HG03520 (cell line): Measurements from ENCODE around the gene PROP1.
"Not testable (repeated sequence)": the region's sequence is repeated elsewhere in the genome, so short reads cannot be mapped to it uniquely, and the experiment has no call there.

Experiments
- ATAC-seq: cut with Tn5 transposase; IDR thresholded peaks from one replicate; pipeline ENCODE4 v1.9.1; 2021; ENCODE audit warnings: mild to moderate bottlenecking, moderate library complexity; ENCODE audit not compliant: unreplicated experiment

PROP1 gene

DNA sequence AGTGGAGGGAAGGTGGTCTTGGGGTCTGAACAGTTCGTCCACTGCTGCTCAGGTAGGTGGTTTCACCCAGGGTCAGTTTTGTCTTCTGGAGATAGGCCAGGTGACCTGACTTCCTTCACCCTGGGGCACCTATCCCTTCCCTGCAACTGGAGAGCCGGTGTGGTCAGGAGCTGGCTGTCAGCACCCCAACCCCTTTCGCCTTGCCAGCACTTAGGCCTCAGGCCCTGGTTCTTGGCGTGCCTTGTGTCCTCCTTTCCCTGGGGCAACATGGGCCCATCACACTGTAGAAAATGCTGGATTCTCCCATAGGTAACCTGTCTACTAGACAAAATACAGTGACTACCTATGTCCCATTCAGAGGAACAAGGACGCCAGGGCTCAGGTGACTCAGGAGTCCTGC is 13.1 kb downstream of the PROP1 start:
- no peak for ATAC-seq

DNA sequence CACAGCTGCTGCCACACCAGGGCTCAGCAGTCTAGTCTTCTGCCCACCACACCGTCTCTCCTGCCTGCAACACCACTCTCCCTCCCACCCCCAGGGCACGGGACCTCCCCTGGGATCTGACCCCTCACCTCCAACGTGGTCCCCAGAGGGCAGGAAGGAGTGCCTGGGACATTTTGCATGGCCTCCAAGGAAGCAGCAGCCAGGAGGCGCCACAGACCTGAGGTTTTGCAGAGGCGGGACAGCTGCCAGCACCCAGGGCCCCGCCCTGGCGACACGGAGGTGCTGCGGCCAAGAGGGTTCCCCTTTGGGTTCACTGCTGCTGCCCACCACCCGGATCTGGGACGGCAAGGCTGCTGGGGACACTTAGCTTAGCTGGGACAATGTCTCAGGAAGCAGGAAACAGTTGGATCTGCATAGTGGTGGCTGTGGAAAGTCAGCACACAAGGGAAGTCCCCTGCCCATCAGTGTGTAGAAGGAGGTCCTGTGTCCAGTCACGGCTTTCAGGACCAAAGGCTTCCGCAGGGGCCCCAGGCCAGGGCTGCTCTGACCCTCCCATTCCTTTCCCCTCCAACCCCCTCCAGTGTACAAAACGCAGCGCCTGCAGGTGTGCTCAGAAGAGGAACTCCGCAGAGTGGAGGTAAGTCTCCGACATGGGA is 13.8 kb downstream of the PROP1 start:
- ATAC-seq: no peak

DNA sequence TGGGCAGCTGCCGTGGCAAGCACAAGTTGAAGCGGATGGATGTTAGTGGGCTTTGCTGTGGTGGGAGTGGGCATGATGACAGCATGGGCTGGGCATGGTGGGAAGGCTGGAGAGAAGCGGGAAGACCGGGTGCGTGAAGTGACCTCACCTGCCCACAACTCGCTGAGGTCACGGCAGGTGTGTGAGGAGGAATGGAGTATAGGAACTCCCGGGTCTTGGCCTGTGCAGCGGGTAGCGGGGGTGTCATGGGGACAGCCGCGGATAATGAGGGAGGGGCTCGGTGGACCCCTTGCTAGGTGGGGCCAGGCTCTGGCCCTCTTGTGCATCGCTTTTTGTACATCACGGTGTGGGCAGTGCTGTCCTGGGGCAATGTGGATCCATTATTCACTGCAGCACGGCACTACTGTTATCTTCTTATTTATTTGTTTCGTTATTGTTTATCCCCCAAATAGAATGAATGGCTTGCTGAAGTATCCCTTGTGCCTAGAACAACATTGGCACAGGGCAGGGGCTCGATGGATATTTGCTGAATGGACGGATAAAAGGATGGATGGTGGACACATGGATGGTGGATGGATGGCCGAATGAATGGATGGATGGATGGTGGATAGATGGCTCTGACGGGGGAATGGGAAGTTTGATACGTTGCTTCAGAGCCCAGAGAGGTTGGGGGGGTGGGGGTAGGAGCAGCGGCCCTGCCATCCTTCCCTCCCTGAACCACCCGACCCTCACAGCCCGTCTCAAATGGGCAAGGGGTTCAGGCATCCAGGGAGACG is 14.6 kb downstream of the PROP1 start:
- no peak for ATAC-seq

DNA sequence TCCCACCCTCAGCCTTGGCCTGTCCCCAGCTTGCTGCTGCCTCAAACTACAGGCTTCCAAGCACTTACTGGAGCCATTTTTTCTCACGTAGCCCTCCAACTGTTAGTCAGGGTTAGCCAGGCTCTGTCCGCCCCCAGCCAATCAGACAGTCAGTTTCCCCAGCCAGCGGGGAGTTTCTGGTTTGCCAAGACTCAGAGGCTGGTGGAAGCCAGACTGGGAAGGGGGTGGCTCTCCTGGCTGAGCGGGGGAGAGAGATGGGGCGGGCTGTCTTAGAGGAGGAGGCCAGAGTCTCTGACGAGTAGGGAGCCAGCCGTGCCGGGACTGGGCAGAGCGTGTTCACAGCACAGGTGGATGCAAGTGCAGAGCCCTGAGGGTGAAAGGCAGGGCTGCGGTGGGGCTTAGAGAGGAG is 15.3 kb downstream of the PROP1 start:
- ATAC-seq: no peak

GRCh38 chr5:177977600-177977999 is 18.4 kb downstream of the PROP1 start:
- not testable (repeated sequence) for ATAC-seq

DNA sequence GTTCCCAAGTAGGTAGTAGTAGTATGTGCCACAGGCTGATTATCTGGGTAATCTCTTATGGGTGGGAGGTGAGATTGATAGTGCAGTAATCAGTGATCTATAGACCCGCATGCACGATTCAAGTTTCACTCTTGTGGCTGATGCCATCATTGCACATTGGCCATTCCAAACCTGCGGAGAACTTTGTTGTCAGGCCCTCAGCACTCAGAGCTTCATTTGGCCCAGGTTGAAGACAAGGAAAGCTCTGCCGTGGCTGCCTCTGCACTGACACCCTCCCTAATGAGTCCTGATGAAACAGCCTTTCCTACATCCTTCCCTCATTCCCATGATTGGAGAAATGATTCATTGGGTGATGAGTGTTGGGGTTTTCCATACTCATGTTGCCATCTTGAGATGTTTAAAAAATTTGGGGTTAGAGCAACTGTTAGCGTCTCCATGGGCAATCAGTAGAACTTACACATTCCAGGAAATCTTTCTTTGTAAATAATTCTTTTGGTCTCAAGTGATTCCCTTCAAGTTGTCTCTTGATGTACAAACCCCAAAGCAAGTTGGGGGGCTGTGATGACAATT is 22.9 kb downstream of the PROP1 start:
- ATAC-seq: no peak

GRCh38 chr5:177972613-177973012 is 23.4 kb downstream of the PROP1 start:
- no peak for ATAC-seq

DNA sequence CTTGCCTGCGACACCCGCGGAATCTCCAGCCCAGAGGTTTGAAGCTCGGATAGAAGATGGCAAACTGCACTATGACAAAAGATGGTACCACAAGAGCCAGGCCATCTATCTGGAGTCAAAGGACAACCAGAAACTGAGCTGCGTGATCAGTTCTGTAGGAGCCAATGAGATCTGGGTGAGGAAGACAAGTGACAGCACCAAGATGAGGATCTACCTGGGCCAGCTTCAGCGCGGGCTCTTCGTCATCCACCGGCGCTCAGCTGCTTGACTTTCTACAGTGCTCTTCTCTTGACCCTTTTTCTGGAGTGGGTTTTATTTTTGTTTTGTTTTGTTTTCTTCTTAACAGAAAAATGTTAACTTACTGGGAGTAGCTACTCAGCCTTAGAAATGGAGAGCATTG is 24.0 kb downstream of the PROP1 start:
- not testable (repeated sequence) for ATAC-seq

DNA sequence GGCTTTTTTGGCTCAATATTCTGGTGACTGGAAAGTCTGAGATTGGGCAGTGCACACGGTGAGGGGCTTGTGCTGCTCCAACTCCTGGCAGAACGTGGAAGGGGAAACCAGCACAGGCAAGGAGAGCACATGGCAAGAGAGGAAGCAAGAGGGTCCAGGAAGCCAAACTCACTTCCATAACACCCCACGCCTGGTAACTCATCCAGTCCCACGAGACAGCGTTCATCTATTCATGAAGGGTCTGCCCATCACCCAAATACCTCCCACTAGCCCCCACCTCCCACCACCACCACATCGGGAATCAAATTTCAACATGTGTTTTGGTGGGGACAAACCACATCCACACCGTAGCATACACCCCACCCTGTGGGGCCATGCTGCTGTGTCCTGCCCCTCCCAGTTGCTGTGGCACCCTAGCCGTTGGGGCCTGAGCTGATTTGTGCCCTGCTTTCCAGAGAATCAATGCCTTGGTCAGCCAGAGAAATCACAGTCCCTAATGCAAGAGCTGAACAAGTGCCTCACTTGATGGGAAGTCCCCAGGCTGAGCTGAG is 27.3 kb downstream of the PROP1 start:
- ATAC-seq: no peak

- ATAC-seq: no peak
Observed at GRCh38 chr5:177967221-177967887, 28.7 kb downstream of the PROP1 start.

GRCh38 chr5:177966839-177967166 is 29.2 kb downstream of the PROP1 start:
- ATAC-seq: no peak

DNA sequence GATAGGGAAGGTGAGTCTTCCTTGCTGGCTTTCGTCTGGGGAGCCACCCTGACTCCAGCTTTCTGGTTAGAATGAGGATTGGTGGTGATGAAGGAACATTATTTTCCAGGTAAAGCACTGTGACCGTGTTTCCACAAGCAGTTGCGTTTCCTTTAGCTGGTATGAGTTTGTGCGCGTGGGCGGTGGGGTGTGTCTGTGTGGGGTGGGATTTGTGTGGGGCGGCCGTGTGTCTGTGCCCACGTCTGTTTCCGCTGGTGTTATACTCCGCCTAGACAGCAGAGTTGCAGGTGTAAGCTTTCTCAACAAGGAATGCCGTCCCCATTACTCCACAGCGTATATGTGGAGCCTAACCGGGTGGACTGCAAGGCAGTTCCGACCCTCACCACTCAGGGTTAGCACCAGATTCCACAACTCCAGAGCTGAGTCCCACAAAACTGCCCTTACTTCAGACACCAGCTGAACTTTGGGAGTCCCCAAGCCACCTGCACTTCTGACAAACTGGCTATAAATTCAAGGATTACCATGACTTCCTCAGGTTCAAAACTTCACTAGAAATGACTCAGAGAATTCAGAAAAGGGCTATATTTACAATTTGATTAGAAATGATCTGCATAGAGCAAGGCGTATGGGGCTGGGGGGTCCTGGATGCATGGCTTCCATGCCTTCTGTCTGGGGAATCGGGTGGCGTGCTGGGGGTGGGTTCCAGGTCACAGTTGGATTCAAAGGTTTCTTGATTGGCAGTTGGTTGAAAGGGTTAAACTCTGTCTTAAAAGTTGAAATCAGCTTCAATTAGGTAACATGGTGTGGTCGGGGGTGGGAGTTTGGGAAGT is 29.8 kb downstream of the PROP1 start:
- no peak for ATAC-seq

DNA sequence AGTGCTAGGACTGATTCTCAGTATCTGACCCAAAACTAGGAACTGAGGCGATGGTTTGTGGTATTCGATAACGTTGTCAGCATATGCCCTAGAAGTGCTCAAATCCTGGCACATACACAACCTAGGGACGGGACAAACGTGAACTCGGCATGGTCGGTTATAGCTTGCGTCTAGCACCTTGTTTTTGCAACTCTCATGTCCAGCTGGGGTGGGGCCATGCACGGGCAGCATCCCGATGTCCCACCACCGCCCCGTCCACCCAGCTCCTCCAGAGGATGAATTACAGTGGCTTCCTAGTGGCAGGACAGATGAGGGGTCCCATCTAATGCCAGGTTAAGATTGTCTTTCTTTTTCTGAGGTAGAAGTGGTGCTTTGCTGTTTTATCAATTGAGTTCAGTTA is 31.6 kb downstream of the PROP1 start:
- ATAC-seq: no peak

DNA sequence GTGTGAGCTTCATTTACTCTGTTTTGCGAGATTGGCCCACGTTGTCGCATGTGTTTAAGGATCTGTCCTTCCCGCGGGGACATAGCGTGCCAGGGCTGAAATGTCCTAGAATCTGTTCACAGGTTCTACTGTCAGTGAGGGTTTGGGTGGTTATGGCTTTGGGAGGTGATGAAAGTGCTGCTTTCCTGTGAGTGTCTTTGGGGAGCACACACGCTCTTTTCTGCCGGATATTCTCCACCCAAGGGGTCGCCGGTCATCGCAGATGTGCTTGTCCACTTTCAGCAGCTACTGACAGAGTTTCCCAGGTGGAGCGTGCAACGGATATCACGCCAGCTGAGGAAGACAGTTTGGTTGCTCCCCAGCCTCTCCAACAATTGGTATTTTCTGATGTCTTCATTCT is 32.1 kb downstream of the PROP1 start:
- no peak for ATAC-seq

DNA sequence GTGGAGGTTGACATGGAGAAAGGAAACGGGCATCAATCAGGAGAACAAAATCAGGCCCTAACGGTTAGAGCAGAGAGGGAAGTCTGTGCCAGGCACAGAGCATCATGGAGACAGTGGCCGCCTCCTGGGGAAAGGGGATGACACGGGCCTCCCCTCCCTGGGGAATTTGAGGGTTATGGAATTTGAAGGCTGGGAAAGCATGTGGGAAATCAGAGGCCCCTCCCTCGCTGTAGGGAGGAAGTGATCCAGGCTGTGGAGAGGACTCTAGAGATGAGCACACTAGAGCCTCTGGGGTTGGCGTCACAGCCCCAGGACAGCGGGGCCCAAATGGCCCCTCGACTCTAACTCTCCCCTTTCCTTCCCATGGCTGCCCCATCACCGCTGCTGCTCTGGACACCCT is 36.7 kb downstream of the PROP1 start:
- no peak for ATAC-seq

DNA sequence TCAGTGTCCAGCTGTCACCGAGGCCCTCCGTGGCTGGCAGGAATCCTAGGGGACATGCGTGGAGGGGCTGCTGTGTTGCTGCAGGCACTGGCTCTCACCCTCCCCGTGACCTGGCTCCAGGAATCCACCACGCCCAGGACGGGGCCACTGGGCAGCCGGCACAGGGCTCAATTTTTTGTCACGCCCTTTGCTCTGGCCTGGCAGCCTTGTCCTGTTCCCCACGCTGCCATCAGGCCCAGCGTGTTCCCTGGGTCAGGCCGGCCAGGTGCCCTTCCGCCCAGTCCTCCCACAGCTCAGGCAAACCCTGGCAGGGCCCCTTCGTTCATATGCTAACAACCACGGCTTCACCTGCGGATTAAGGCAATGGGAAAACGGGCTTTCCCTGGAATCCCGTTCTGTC is 37.3 kb downstream of the PROP1 start:
- no peak for ATAC-seq

GRCh38 chr5:177957241-177957640 is 38.8 kb downstream of the PROP1 start:
- no peak for ATAC-seq

GRCh38 chr5:177953101-177953500 is 42.9 kb downstream of the PROP1 start:
- ATAC-seq: not testable (repeated sequence)

GRCh38 chr5:177949656-177950055 is 46.4 kb downstream of the PROP1 start:
- ATAC-seq: not testable (repeated sequence)

- ATAC-seq: not testable (repeated sequence)
Observed at GRCh38 chr5:177949065-177949464, 47.0 kb downstream of the PROP1 start.

GRCh38 chr5:177947912-177948311 is 48.1 kb downstream of the PROP1 start:
- ATAC-seq: not testable (repeated sequence)
